ENCODE results near the gene RPL18A.

The RPL18A gene

GRCh38 chr19:17859533-17860330 lies at the start of gene RPL18A:
RPL18A (plus strand) TSS chr19:17859910; CDS start chr19:17859957, 47 bp downstream.
- in situ Hi-C loops (cut with MboI; ENCODE audit: low sequenced_read_pairs): no loop called here

GRCh38 chr19:17811103-17811502 lies 48.6 kb upstream of the RPL18A start:
- in situ Hi-C loops (cut with MboI; ENCODE audit: low sequenced_read_pairs): no loop called here

- in situ Hi-C loops (cut with MboI; ENCODE audit: low sequenced_read_pairs): no loop called here
Observed at GRCh38 chr19:17811681-17812080, 48.0 kb upstream of the RPL18A start.

DNA sequence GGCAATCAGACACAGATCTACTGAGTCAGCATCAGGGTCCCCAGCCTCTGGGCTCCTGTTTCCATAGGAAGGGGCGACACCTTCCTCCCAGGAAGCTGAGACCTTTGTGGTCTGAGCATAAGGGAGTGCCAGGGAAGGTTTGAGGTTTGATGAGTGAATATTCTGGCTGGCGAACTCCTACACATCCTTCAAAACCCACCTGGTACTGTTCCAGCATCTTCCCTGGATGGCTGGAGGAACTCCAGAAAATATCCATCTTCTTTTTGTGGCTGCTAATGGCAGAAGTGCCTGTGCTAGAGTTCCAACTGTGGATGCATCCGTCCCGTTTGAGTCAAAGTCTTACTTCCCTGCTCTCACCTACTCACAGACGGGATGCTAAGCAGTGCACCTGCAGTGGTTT lies 47.6 kb upstream of the RPL18A start:
- in situ Hi-C loops (cut with MboI; ENCODE audit: low sequenced_read_pairs): no loop called here

DNA sequence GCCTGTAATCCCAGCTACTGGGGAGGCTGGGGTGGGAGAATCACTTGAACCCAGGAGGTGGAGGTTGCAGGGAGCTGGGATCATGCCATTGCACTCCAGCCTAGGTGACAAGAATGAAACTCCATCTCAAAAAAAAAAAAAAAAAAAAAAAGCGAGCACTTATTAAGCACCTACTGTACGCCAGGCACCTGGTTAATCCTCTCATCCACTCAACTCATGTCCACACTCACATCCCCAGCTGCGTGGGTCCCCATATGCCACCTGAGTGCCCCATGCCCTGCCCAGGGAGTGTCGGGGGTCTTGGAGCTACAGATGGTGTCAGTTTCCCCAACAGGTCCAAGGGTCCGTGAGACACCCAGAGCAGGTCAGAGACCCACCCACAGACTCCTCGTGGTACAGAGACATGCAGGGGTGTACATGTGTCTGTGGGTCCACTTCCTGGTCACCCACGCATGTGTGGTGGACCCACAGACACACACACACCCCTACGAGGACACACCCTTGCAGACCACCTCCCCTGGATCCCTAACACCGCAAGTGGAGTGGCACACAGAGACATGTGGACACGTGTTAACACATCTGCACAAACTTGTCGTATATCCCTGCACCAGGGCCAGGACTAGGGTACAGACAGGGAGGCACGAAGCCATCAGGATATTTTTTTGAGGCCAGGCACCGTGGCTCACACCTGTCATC lies 41.9 kb upstream of the RPL18A start:
- in situ Hi-C loops (cut with MboI; ENCODE audit: low sequenced_read_pairs): no loop called here

DNA sequence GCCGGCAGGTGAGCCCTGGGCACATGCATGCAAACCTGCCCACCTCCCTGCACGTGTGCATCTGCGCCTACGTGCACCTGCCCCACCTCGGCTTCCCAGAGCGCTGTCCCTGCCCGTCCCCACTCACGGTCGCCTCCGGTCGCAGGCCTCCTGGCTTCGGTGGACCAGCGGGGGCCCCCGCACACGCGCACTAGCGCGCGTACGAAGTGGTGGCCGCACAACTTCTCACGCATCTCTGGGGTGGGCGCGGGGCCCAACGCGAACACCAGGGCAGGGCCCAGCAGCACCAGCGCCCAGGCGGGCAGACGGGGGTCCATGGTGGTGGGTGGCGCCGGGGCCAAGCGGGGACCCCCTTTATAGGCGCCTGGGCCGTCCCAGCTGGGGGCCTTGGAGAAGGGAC lies 38.5 kb upstream of the RPL18A start, which contains the start of gene INSL3:
Gene INSL3, minus strand, starts transcription at position 330 of the 400 bp plus-strand sequence. Its CDS starts 13 bp downstream, at position 317.
- in situ Hi-C loops (cut with MboI; ENCODE audit: low sequenced_read_pairs): no loop called here

GRCh38 chr19:17824339-17824738 lies 35.4 kb upstream of the RPL18A start:
- in situ Hi-C loops (cut with MboI; ENCODE audit: low sequenced_read_pairs): no loop called here

DNA sequence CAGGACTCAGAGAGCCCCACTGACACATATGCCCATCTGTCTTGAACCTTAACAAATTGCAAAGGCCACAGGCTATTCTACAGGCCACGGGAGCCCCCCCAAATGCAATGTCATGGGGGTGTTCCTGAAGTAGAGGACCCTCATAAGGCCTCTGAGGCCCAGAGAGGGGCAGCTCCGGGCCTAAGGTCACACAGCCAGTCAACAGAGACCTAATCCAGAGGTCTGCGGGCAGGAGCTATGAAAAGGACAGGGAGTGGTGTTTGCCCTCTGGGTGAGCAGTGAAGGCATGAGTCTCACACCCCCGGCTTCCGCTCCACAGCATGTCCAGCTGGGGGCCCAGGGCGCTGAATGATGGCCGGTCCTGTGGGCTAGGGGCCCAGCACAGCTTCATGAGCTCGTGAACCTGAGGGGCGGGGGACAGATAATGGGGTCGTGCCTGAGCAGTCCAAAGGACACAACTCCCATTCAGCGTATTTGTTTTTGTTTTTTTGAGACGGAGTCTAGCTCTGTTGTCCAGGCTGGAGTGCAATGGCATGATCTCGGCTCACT lies 33.1 kb upstream of the RPL18A start:
- in situ Hi-C loops (cut with MboI; ENCODE audit: low sequenced_read_pairs): no loop called here

DNA sequence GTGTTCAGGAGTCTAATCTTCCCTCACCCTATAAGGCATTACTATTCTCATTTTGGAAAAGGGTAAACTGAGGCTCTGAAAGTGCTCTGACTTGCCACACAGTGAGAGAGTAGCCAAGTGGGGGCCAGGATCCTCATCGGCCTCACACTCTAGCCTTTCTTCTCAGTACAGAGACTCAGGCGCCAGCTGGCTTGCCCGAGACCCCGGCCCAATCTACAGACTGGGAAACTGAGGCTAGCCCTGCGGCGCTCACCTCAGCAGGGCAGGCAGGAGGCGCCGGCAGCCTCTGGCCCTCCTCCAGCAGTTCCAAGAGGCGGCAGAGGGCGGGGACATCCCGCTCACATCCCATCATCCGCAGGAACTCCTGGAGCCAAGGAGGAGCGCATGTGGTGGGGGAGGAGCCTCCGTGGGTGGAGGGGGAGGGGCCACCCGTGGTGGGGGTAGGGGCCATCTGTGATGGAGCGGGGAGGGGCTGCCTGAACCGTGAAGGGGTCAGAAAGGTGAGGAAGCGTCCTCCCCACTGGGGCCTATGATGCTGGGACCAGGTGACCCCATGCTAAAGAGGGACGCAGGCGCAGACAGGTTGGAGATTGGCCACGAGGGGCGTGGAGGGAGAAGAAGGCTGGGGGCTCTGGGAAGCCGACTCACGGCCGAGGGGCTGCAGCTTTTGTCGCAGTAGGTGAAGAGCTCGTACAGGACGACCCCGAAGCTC lies 29.7 kb upstream of the RPL18A start:
- in situ Hi-C loops (cut with MboI; ENCODE audit: low sequenced_read_pairs): no loop called here

GRCh38 chr19:17830567-17831418 lies 28.9 kb upstream of the RPL18A start:
- in situ Hi-C loops (cut with MboI; ENCODE audit: low sequenced_read_pairs): no loop called here

- in situ Hi-C loops (cut with MboI; ENCODE audit: low sequenced_read_pairs): no loop called here
Observed at GRCh38 chr19:17831419-17831888, 28.3 kb upstream of the RPL18A start.

DNA sequence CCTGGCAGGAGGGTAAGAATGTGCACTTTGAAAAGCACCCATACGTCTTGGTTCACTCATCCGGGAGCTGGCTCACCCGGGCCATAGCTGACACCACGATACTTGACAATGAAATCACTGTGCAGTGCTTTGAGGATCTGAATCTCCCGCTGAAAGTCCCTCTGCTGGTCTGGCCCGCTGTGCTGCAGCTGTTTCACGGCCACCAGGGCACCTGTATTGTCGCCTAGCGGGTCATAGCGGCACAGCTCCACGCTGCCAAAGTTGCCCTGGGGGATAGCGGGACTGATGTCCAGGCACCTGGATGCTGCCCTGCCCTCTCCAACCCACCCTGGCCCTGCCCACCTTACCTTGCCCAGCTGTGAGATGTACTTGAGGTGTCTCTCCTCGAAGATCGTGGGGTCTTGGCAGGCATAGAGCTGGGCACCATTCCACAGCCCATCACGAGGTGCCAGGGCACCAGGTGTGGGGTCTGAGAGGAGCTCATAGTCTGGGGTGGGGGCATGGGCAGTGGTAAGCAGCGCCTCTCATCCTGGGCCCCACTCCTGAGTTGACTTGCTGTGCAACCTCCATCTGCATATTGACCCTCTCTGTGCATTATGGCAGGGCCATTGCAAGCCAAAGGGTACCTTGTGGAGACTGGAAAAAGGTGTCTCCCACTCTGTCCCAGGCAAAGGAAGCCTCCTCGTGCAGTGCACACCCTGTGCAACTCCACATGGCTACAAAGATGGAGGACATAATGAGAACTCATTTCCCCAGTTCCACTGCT lies 27.1 kb upstream of the RPL18A start:
- in situ Hi-C loops (cut with MboI; ENCODE audit: low sequenced_read_pairs): no loop called here

GRCh38 chr19:17834350-17835181 lies 25.1 kb upstream of the RPL18A start:
- in situ Hi-C loops (cut with MboI; ENCODE audit: low sequenced_read_pairs): no loop called here

DNA sequence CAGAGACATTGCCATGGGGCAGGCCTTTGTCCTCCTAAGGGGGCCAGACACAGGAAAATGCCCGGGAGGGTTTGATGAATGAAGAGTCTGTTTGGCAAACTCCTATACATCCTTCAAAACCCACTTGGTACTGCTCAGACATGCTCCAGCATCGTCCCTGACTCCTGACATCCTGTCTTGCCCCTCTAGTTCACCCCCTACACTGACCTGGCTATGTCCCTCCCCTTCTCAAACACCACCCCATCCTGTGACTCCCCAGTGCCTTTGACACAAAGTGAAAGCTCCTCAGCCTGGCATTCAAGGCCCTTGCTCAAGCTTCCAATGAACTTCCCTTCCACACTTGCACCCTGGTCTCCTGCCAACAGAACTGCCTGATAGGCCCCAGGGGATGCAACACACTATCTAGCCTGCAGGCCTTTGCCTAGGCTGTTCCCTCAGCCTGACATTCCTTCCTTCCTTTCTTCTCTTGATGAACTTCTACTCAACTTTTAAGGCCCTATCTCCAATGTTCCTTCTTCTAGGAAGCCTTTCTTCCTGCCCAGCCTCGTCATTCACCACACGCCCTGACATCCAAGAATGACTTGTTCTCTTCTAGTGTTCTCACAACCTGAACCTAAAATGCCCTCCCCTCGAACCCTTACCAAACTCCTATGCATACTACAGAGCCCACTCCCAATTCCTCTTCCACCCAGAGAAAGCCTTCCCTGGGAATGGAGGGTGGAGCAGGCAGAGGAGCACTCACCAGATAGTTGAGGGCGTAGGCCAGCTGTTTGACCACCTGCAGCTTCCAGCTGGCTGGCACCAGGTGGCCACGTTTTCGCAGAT lies 24.3 kb upstream of the RPL18A start:
- in situ Hi-C loops (cut with MboI; ENCODE audit: low sequenced_read_pairs): no loop called here

- in situ Hi-C loops (cut with MboI; ENCODE audit: low sequenced_read_pairs): no loop called here
Observed at GRCh38 chr19:17836530-17836929, 23.2 kb upstream of the RPL18A start.

GRCh38 chr19:17837972-17838371 lies 21.7 kb upstream of the RPL18A start:
- in situ Hi-C loops (cut with MboI; ENCODE audit: low sequenced_read_pairs): no loop called here

- in situ Hi-C loops (cut with MboI; ENCODE audit: low sequenced_read_pairs): no loop called here
Observed at GRCh38 chr19:17840019-17840418, 19.7 kb upstream of the RPL18A start.

DNA sequence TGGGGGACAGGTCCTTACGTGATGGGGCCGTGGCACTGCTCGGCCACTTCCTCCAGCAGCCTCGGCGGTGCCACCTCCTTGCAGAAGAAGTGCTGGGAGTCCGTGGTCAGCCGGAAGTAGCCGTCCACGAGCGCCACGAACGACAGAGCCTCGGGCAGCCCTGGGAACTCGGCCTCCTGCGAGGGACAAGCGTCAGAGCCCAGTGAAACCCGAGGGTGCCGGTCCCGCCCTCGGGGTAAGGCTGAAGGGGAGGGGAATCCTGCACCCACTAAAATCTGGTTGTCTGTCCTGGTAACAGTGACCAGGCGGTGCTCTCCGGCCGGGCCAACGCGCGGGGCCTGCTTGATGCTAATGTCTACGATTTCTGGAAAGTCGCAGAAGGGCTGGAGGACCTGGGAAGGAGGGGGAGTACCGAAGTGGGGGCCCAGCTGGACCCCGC lies 18.3 kb upstream of the RPL18A start:
- in situ Hi-C loops (cut with MboI; ENCODE audit: low sequenced_read_pairs): no loop called here

All from hTERT RPE-1 (cell line).